ENCODE results near the gene ZNF664. TPM values are rescaled to one million over a fixed set of nuclear protein-coding genes. Genes with fewer than 3 reads are reported as not detected.

Gene ZNF664
- total and polyA plus RNA-seq, 2 of the 8 experiments (the other 6 are each of a cell fraction or from before 2014, with no cell fraction given): 22.8 to 51.4 TPM

DNA sequence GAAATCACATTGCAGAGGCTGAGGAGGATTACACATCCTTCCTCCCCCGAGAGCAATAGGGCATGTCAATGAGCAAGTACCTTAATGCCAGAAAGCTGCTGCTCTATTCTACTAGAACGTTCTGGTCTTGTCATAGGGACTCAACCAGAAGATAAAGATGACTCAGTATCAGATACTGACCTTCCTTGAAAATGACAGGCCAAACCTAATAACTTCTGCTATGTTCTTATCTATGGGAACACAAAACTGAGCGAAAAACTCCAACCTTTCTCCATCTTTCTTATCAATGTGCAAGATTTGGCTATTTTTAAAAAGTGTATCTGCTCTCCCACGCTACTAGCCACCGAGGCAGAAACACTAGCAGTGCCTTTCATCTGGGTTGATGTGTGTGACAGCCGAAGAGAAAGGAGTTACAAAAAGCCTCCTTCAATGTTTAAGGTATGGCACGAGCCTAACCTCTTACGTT is 5.9 kb upstream of the ZNF664 start (continued):
- TF ChIP-seq, protein P1, sequence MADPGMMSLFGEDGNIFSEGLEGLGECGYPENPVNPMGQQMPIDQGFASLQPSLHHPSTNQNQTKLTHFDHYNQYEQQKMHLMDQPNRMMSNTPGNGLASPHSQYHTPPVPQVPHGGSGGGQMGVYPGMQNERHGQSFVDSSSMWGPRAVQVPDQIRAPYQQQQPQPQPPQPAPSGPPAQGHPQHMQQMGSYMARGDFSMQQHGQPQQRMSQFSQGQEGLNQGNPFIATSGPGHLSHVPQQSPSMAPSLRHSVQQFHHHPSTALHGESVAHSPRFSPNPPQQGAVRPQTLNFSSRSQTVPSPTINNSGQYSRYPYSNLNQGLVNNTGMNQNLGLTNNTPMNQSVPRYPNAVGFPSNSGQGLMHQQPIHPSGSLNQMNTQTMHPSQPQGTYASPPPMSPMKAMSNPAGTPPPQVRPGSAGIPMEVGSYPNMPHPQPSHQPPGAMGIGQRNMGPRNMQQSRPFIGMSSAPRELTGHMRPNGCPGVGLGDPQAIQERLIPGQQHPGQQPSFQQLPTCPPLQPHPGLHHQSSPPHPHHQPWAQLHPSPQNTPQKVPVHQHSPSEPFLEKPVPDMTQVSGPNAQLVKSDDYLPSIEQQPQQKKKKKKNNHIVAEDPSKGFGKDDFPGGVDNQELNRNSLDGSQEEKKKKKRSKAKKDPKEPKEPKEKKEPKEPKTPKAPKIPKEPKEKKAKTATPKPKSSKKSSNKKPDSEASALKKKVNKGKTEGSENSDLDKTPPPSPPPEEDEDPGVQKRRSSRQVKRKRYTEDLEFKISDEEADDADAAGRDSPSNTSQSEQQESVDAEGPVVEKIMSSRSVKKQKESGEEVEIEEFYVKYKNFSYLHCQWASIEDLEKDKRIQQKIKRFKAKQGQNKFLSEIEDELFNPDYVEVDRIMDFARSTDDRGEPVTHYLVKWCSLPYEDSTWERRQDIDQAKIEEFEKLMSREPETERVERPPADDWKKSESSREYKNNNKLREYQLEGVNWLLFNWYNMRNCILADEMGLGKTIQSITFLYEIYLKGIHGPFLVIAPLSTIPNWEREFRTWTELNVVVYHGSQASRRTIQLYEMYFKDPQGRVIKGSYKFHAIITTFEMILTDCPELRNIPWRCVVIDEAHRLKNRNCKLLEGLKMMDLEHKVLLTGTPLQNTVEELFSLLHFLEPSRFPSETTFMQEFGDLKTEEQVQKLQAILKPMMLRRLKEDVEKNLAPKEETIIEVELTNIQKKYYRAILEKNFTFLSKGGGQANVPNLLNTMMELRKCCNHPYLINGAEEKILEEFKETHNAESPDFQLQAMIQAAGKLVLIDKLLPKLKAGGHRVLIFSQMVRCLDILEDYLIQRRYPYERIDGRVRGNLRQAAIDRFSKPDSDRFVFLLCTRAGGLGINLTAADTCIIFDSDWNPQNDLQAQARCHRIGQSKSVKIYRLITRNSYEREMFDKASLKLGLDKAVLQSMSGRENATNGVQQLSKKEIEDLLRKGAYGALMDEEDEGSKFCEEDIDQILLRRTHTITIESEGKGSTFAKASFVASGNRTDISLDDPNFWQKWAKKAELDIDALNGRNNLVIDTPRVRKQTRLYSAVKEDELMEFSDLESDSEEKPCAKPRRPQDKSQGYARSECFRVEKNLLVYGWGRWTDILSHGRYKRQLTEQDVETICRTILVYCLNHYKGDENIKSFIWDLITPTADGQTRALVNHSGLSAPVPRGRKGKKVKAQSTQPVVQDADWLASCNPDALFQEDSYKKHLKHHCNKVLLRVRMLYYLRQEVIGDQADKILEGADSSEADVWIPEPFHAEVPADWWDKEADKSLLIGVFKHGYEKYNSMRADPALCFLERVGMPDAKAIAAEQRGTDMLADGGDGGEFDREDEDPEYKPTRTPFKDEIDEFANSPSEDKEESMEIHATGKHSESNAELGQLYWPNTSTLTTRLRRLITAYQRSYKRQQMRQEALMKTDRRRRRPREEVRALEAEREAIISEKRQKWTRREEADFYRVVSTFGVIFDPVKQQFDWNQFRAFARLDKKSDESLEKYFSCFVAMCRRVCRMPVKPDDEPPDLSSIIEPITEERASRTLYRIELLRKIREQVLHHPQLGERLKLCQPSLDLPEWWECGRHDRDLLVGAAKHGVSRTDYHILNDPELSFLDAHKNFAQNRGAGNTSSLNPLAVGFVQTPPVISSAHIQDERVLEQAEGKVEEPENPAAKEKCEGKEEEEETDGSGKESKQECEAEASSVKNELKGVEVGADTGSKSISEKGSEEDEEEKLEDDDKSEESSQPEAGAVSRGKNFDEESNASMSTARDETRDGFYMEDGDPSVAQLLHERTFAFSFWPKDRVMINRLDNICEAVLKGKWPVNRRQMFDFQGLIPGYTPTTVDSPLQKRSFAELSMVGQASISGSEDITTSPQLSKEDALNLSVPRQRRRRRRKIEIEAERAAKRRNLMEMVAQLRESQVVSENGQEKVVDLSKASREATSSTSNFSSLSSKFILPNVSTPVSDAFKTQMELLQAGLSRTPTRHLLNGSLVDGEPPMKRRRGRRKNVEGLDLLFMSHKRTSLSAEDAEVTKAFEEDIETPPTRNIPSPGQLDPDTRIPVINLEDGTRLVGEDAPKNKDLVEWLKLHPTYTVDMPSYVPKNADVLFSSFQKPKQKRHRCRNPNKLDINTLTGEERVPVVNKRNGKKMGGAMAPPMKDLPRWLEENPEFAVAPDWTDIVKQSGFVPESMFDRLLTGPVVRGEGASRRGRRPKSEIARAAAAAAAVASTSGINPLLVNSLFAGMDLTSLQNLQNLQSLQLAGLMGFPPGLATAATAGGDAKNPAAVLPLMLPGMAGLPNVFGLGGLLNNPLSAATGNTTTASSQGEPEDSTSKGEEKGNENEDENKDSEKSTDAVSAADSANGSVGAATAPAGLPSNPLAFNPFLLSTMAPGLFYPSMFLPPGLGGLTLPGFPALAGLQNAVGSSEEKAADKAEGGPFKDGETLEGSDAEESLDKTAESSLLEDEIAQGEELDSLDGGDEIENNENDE (IDR thresholded peaks at IDR 0.05; ENCODE audit: insufficient replicate concordance, low read length): no peak
- TF ChIP-seq EZH2 (IDR thresholded peaks at IDR 0.05; ENCODE audit: low read depth, low read length, severe bottlenecking): peak; percentile 26
- TF ChIP-seq GABPA (IDR thresholded peaks at IDR 0.05; ENCODE audit: borderline replicate concordance, insufficient read depth, low read length): no peak
- TF ChIP-seq RAD21 (IDR thresholded peaks at IDR 0.05 in 1 of 2, conservative IDR thresholded peaks at IDR 0.05 in 1 of 2; ENCODE audit: low read depth in 2 of 2, low read length in 2 of 2): no peak
- TF ChIP-seq KDM1A (IDR thresholded peaks at IDR 0.05; ENCODE audit: borderline replicate concordance, low read length): no peak
- TF ChIP-seq JUND (IDR thresholded peaks at IDR 0.05; ENCODE audit: low read length): no peak
- no peak for TF ChIP-seq ZNF274 (IDR thresholded peaks at IDR 0.05; ENCODE audit: borderline replicate concordance, extremely low read depth, low read length)
